Neural progenitor cell (in vitro differentiated cells): ENCODE data around the gene PLPPR3. TPM values are rescaled to one million over a fixed set of nuclear protein-coding genes. Genes with fewer than 3 reads are reported as not detected.

ENCODE experiments used
- DNase-seq: peaks from one replicate; pipeline ENCODE4 v3.0.0-alpha.2; 2016; ENCODE audit warnings: low spot score
- H2AFZ ChIP-seq: fragments of 200-600 bp; sonication (generic); replicated peaks from 2 replicates; pipeline ENCODE4 v1.6.1; 2016; ENCODE audit warnings: antibody characterized with exemption
- H3F3A ChIP-seq: fragments of 200-600 bp; sonication (generic); 2 replicates; pipeline ENCODE4 v1.6.1; 2016; ENCODE audit warnings: antibody characterized with exemption, low read depth
- H3K27ac ChIP-seq: fragments of 200-600 bp; sonication (generic); 2 replicates; pipeline ENCODE4 v1.5.1; 2016; ENCODE audit warnings: mild to moderate bottlenecking
- H3K27me3 ChIP-seq: fragments of 200-600 bp; sonication (generic); 2 replicates; pipeline ENCODE4 v1.6.1; 2016; ENCODE audit warnings: mild to moderate bottlenecking, moderate library complexity
- H3K36me3 ChIP-seq: fragments of 200-600 bp; sonication (generic); 2 replicates; pipeline ENCODE4 v1.5.1; 2016
- H3K4me1 ChIP-seq: fragments of 200-600 bp; sonication (generic); 2 replicates; pipeline ENCODE4 v1.6.1; 2016; ENCODE audit warnings: mixed run types
- H3K4me2 ChIP-seq: fragments of 200-600 bp; sonication (generic); 2 replicates; pipeline ENCODE4 v1.6.1; 2016
- H3K4me3 ChIP-seq: fragments of 200-600 bp; sonication (generic); 2 replicates; pipeline ENCODE4 v1.5.1; 2016
- H3K79me2 ChIP-seq: fragments of 200-600 bp; sonication (generic); 2 replicates; pipeline ENCODE4 v1.6.1; 2016; ENCODE audit warnings: low read depth
- H3K9ac ChIP-seq: fragments of 200-600 bp; sonication (generic); 2 replicates; pipeline ENCODE4 v1.6.1; 2016
- H3K9me3 ChIP-seq: fragments of 200-600 bp; sonication (generic); 2 replicates; pipeline ENCODE4 v1.5.1; 2016; ENCODE audit warnings: low read depth
- H4K20me1 ChIP-seq: fragments of 200-600 bp; sonication (generic); 2 replicates; pipeline ENCODE4 v1.6.1; 2016; ENCODE audit warnings: low read depth
- H3K27ac Mint-ChIP-seq: 3 replicates; pipeline ENCODE4 v1.8.0; 2021; ENCODE audit warnings: mixed read lengths
- H3K27me3 Mint-ChIP-seq: 2 replicates; pipeline ENCODE4 v1.8.0; 2022; ENCODE audit warnings: low read depth, mild to moderate bottlenecking, inconsistent platforms, moderate library complexity, mixed read lengths; ENCODE audit not compliant: insufficient read depth
- H3K36me3 Mint-ChIP-seq: 3 replicates; pipeline ENCODE4 v1.8.0; 2021; ENCODE audit warnings: mixed read lengths
- H3K4me1 Mint-ChIP-seq: 3 replicates; pipeline ENCODE4 v1.8.0; 2021; ENCODE audit warnings: mixed read lengths
- H3K4me3 Mint-ChIP-seq: 3 replicates; pipeline ENCODE4 v1.8.0; 2021; ENCODE audit warnings: mild to moderate bottlenecking, moderate library complexity, mixed read lengths
- H3K9me3 Mint-ChIP-seq: 3 replicates; pipeline ENCODE4 v1.8.0; 2020; ENCODE audit warnings: mixed read lengths
- CTCF ChIP-seq: fragments of 200-600 bp; sonication (generic); IDR thresholded peaks from 2 replicates; pipeline ENCODE4 v1.5.1; 2017; ENCODE audit warnings: antibody characterized with exemption, mild to moderate bottlenecking
- EZH2 ChIP-seq: fragments of 200-600 bp; sonication (generic); IDR thresholded peaks from 2 replicates; pipeline ENCODE4 v1.6.1; 2017; ENCODE audit warnings: antibody characterized with exemption, mild to moderate bottlenecking, moderate library complexity
- EZH2phosphoT487 ChIP-seq: fragments of 200-600 bp; sonication (generic); IDR thresholded peaks from 2 replicates; pipeline ENCODE4 v1.6.1; 2017; ENCODE audit warnings: antibody characterized with exemption
- total RNA-seq: library from RNA; depleted of rRNA; stranded (reverse); fragments of >200 nt; gene quantifications from 2 replicates; pipeline ENCODE4 v1.2.3, GENCODE V29; 2015; ENCODE audit warnings: low replicate concordance

Gene PLPPR3
- total RNA-seq, 1 donor from 2014 or later, result 15.6 TPM

GRCh38 chr19:787536-787935, 34.2 kb downstream of the PLPPR3 start:
- no peak overlapping the region for H3K4me2 ChIP-seq
- Mint-ChIP-seq H3K9me3 (no peaks in the 10 kb centered on the region), H3K4me1 (peaks cover 36% of the 10 kb centered on the region), H3K27me3 (peaks cover 13% of the 10 kb centered on the region), H3K4me3 (no peak overlapping the region), H3K27ac (no peak overlapping the region), H3K36me3 (no peaks in the 10 kb centered on the region)
- H3K4me3 ChIP-seq, result no peak overlapping the region
- TF ChIP-seq EZH2phosphoT487, result no peak
- no peak for TF ChIP-seq EZH2
- TF ChIP-seq CTCF, result no peak
- H3K36me3 ChIP-seq, result no peaks in the 10 kb centered on the region
- no peak overlapping the region for H3K9ac ChIP-seq
- peaks cover 40% of the 10 kb centered on the region for H3F3A ChIP-seq
- no peaks in the 10 kb centered on the region for H3K27me3 ChIP-seq
- H3K79me2 ChIP-seq, result peaks cover 17% of the 10 kb centered on the region
- no peaks in the 10 kb centered on the region for H4K20me1 ChIP-seq
- no peaks in the 10 kb centered on the region for H3K9me3 ChIP-seq
- peaks cover 24% of the 10 kb centered on the region for H3K4me1 ChIP-seq
- H2AFZ ChIP-seq, result no peak overlapping the region
- no peak overlapping the region for H3K27ac ChIP-seq
- no peak for DNase-seq

GRCh38 chr19:784541-784940, 37.2 kb downstream of the PLPPR3 start:
- Histone ChIP-seq H3K79me2 (peaks cover 17% of the 10 kb centered on the region), H3K36me3 (no peaks in the 10 kb centered on the region), H3K27me3 (no peaks in the 10 kb centered on the region), H3K9ac (no peak overlapping the region), H3F3A (peaks cover 46% of the 10 kb centered on the region), H3K27ac (no peak overlapping the region), H3K4me1 (peaks cover 30% of the 10 kb centered on the region), H3K4me2 (no peak overlapping the region), H3K4me3 (no peak overlapping the region), H4K20me1 (no peaks in the 10 kb centered on the region), H2AFZ (no peak overlapping the region), H3K9me3 (no peaks in the 10 kb centered on the region)
- Mint-ChIP-seq H3K27me3 (peaks cover 7% of the 10 kb centered on the region), H3K4me1 (peaks cover 30% of the 10 kb centered on the region), H3K36me3 (no peaks in the 10 kb centered on the region), H3K4me3 (peak overlapping the region; percentile 50), H3K9me3 (no peaks in the 10 kb centered on the region), H3K27ac (no peak overlapping the region)
- no peak for TF ChIP-seq CTCF
- no peak for TF ChIP-seq EZH2phosphoT487
- TF ChIP-seq EZH2, result no peak
- no peak for DNase-seq

GRCh38 chr19:782878-783668, 38.7 kb downstream of the PLPPR3 start:
- Histone ChIP-seq H3K4me3 (no peak overlapping the region), H3K27me3 (no peaks in the 10 kb centered on the region), H3K79me2 (peaks cover 17% of the 10 kb centered on the region), H2AFZ (peak overlapping the region; percentile 90), H3F3A (peaks cover 33% of the 10 kb centered on the region), H3K4me2 (peak overlapping the region; percentile 62), H3K9ac (no peak overlapping the region), H3K9me3 (no peaks in the 10 kb centered on the region), H4K20me1 (no peaks in the 10 kb centered on the region), H3K36me3 (no peaks in the 10 kb centered on the region), H3K27ac (no peak overlapping the region), H3K4me1 (peaks cover 18% of the 10 kb centered on the region)
- peaks cover 22% of the 10 kb centered on the region for H3K4me1 Mint-ChIP-seq
- no peaks in the 10 kb centered on the region for H3K9me3 Mint-ChIP-seq
- TF ChIP-seq EZH2 (no peak), CTCF (no peak), EZH2phosphoT487 (no peak)
- peaks cover 7% of the 10 kb centered on the region for H3K27me3 Mint-ChIP-seq
- peak overlapping the region; percentile 42 for H3K27ac Mint-ChIP-seq
- no peaks in the 10 kb centered on the region for H3K36me3 Mint-ChIP-seq
- H3K4me3 Mint-ChIP-seq, result peak overlapping the region; percentile 43
- DNase-seq, result no peak
